ENCODE measurements around the gene HSPA4.
"Not testable (repeated sequence)": the region's sequence is repeated elsewhere in the genome, so short reads cannot be mapped to it uniquely, and the experiment has no call there.

HSPA4 gene

DNA sequence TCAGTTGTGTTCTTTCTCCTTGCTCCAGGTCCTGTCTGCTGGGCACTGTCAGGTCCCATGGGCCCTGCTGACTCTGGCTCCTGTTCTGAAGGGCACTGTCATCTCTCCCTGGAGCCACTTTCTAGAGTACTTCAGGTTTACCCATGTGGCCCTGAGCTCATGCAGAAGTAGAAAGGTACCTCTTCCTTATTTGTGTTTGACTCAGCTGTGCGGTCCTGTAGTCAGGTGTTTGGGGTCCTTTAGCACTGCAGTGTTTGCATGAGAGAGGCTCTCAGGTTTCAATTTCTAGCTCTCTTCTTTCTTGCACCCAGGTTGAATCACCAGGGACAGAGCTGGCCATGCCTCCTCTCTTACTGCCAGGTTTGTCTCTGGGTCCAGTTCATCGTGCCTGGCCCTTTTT lies 71.5 kb downstream of the HSPA4 start:
- DNase-seq (ENCODE audit: low read depth), result no peak

DNA sequence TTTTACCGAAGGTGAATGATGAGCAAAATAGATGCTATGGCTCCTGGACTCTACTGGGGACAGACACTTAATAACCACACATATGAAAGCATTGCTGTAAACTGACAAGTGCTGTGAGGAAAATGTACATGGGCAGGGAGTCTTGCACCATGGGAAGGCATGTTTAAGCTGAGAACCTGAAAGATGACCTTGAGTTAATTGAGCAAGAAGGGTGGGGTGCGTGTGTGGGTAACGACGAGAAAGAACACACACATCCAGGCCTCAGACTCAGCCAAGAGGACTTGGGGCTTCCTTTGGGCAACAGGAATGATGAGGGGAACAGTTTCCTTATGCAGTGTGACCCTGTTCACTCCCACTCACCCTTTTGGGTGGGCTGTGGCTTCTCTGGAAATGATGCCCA lies 73.1 kb downstream of the HSPA4 start:
- no peak for DNase-seq (ENCODE audit: low read depth)

DNA sequence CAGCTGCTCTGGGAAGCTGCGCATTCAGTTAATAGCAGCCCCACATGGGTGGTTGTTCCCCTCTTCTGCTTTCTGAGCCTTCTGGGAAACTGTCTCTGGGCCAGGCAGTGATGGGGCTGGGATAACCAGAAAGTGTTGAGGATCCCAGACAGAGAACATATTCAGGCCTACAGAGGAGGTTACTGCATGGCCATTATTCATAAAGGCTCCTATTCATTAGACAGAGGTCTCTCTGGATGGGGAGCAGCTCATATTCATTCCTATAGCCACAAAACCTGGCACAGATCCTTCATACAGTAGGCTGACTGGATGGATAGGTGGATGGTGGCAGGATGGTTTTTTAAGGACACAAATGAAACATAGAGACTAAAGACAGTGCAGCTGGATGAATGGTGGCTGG lies 76.3 kb downstream of the HSPA4 start:
- no peak for DNase-seq (ENCODE audit: low read depth)

DNA sequence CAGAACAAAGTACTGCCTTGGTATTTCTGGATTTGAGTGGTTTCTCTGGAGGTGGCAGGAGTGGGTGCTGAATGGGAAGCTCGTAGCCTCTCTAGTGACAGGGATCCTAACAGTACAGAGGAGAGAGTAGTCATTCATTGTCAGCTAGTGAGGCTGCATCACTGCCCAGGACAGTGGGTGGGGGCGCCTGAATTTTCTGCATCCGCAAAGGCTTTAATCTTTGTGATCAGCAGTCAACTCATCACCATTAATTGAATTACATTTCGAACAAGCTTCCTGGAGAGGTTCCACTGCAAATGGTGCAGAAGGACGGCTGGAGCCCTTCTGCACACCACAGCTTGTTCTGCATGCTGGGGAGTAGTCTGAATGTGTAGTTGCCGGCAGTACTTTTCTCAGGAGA lies 77.5 kb downstream of the HSPA4 start:
- DNase-seq (ENCODE audit: low read depth), result no peak

DNA sequence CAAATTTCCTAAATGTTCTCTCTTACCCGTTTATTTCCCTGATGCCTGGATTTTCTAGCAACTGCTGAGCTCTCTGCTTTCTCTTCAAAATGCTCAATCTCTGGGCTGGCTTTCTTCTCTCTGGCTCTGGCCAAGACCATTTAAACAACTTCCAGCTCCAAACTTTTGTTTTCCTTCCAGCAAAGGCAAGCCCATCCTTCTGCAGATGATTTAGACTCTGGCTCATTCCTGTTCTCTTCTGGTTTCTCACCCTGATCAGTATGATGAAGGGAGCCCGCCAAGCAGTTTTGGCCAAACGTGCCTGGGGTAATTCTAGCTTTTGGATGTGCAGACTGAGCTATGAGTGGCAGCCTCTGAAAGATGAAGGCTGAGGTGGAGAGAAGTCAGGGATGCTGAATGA lies 78.1 kb downstream of the HSPA4 start:
- DNase-seq (ENCODE audit: low read depth), result no peak

DNA sequence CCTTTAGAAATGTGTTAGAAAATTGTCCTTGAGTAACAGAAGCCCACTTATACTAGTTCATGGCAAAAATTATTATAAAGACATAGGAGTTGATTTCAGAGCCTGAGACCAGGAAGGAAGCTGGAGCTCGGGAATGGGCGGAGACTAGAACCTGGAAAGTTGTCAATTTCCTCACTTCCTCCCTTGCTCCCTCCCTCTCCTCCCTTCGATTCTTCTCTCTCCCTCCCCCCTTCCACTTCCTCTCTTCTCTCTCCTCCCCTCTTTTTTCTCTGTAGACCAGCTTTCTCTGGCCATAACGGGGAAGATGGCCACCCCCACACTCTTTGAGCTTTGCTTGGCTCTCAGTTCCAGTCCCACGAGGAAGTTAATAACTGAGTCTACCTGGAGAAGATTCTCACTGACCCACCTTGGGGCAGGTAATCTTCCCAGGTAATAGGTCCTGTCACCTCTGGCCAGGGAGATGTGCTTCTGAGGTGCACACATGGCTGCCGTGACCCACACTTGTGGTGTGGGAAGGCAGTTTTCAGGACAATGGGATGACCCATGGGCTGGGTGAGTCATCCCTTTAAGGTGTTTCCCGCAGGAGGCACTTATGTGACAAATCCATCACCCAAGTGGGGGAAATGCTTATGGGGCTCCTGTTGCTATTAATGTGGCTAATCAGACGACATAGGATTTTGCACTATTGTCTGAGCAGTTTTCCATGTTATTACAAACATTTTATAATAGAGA lies 78.7 kb downstream of the HSPA4 start:
- no peak for DNase-seq (ENCODE audit: low read depth)

DNA sequence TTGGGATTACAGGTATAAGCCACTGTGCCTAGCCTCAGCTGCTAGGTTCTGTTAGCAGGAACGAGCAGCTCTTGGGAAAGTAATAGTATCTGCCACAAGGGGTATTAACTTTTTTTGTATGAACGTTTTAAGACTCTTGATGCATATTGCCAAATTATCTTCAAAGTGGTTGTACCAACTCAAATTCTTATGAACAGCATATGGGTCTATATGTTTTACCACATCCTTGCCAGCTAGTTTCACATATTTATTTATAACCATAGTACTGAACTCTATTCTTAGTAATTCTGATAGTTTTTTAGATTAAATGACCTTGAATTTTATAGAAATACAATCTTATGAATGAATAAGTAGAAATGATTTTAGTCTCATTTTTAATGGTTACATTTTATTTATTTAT lies 80.9 kb downstream of the HSPA4 start:
- DNase-seq (ENCODE audit: low read depth), result no peak

DNA sequence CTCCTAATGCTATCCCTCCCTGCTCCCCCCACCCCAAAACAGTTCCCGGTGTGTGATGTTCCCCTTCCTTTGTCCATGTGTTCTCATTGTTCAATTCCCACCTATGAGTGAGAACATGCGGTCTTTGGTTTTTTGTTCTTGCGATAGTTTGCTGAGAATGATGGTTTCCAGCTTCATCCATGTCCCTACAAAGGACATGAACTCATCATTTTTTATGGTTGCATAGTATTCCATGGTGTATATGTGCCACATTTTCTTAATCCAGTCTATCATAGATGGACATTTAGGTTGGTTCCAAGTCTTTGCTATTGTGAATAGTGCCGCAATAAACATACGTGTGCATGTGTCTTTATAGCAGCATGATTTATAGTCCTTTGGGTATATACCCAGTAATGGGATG lies 81.4 kb downstream of the HSPA4 start:
- not testable (repeated sequence) for DNase-seq (ENCODE audit: low read depth)

DNA sequence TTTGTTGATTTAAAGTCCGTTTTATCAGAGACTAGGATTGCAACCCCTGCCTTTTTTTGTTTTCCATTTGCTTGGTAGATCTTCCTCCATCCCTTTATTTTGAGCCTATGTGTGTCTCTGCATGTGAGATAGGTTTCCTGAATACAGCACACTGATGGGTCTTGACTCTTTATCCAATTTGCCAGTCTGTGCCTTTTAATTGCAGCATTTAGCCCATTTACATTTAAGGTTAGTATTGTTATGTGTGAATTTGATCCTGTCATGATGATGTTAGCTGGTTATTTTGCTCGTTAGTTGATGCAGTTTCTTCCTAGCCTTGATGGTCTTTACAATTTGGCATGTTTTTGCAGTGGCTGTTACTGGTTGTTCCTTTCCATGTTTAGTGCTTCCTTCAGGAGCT lies 85.1 kb downstream of the HSPA4 start:
- DNase-seq (ENCODE audit: low read depth), result not testable (repeated sequence)

DNA sequence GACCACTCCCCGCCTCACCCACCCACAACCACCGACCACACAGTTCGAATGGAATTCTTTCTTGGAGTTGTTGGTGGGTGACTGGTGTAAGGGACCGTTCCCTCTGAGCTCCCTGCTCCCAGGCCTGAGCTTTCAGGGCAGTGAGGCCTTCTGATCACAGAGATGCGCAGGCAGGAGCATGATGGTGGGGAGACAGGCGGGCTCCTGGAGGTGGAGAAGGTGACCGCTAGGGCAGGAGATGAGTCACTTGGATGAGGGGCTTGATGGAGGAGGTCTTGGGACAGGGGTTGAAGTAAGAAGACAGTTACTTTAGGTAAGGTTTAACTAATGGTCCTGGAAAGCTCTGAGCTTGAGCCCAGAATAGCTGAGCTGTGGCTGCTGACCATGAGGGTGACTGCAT lies 88.5 kb downstream of the HSPA4 start:
- DNase-seq (ENCODE audit: low read depth), result no peak

DNA sequence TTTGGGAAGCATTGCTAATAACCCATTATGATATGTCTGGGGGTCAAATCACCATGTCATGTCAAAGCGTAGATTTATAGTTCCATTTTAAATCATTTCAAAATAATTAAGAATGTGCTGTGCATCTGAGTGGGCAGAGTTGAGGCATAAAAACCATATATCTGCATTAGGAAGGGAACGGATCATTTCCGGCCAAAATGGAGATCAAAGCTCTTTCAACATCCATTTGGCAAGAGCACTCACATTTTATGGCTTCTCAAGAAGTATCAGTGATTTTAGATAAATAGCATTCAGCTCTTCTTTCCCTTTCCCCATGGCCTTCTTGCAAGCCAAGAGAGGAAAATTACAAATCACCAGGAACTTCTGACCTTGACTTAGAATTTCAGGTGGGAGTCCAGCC lies 89.9 kb downstream of the HSPA4 start:
- no peak for DNase-seq (ENCODE audit: low read depth)

DNA sequence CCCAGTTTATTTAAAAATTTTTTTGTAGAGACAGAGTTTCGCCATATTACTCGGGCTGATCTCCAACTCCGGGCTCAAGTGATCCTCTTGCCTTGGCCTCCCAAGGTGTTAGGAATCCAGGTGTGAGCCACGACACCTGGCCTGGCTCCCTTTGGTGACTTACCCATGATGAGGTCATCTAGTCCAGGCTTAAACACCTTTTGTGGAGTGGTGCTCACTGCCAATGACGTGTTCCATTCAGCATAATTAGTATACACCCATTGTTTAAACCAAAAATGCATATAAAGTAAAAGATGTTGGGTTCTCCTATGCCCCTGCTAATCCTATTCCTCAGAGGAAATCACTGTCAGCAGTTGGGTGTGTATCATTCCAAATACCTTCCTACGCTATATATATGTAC lies 91.0 kb downstream of the HSPA4 start:
- no peak for DNase-seq (ENCODE audit: low read depth)

DNA sequence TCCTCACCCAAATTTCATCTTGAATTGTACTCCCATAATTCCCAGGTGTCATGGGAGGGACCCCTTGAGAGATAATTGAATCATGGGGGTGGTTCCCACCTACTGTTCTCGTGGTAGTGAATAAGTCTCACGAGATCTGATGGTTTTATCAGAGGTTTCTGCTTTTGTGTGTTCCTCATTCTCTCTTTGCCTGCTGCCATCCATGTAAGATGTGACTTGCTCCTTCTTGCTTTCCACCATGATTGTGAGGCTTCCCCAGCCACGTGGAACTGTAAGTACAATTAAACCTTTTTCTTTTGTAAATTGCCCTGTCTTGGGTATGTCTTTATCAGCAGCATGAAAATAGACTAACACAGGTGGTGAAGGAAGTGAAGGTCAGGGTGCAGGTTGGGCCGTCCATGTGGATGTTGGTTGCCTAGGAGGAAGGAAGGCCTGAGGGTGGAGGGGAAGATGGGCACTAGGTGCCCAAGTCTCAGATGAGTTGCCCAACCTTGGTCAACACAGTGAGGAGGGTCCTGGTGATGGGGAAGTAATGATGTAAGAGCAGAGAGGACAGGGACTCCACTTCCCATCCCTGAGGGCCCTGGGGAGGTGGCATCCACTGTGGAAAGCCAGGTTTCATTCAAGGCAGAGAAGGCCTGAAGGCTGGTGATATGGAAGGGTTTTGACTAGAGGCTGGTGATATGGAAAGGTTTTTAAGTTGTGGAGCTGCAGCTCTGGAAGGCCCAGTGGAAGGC lies 92.6 kb downstream of the HSPA4 start:
- DNase-seq (ENCODE audit: low read depth), result no peak

DNA sequence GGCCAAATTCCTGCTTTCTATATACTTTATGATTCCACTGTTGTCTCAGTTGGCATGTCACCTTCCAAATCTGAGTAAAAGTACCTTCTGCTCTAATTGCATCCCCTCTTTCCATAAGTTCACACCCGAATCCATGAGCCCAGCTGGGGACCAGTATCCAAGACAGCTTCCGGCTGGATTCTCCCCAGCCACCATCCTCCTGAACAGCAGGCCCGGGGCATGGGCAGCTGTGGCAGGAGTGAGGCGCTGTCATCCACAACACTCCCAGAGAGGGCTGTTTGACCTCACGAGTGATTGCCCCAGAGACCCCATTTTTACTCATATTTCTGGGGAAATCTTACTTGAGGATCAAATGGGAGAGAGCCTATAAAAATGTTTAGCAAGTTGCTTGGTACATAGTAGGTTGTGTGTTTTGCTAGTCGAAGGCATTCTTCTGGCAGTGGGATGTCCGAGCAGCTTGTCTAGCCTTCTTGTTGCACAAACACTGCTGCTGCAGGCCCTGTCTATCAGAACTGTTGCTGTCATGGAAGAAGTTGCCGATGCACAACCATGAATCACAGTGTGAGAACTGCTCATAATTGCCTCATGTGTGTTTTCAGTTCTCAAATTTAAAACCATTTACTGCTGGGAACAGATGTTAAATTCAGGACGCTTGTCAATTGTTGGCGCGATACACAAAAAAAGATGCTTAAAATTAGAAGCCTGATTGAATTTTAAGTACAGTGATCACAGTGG lies 93.8 kb downstream of the HSPA4 start:
- DNase-seq (ENCODE audit: low read depth), result no peak

DNA sequence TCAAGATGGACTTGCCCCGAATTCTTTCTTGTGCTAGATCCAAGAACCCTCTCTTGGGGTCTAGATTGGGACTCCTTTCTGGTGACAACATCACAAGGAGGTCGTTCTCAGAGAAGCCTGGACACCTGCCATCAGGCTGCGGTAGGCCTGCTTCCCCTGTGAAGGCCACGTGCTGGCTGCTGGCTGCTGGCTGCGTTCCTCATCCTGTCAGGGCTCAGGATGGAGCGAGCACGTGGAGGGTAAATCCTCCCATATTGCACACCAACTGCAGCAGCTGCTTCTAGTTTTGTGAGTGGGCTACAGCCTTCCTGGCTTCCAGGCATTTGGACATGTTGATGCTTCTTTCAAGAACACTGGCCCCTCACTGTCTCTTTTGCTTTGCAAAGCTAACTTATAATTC lies 95.6 kb downstream of the HSPA4 start:
- no peak for DNase-seq (ENCODE audit: low read depth)

DNA sequence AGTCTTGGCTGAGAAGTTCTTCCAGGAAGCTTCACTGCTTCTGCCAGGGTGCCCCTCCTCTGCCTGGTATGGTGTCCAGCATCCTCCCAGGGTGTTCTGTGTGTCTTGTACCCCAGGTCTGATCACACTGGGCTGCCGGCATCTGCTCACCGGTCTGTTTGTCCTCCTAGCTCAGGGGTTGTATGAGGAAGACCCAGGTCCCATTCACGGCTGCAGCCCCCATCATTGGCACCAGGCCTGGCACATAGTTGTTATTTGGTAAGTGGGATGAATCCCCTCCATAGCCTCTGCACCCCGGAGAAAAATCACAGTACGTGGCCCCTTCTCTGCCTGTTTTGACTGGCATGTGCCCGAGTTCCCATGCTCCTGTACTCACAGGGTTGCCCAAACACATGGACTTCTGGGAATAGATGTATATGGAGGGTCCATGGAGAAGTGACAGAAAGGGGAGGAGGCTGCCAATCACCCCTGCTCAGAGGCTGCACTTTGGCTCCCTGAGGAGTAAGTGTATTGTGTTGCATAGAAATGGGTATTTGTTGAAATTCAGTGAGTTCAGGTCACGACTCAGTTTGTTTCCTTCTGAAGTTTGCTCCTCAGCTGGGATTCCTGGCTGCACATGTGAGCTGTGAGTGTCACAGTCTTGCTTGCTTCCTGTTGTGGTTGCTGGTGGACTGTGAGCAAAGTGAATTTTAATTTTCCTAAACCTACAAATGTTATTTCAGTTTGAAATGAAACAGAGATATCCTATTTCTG lies 96.2 kb downstream of the HSPA4 start:
- DNase-seq (ENCODE audit: low read depth), result no peak

DNA sequence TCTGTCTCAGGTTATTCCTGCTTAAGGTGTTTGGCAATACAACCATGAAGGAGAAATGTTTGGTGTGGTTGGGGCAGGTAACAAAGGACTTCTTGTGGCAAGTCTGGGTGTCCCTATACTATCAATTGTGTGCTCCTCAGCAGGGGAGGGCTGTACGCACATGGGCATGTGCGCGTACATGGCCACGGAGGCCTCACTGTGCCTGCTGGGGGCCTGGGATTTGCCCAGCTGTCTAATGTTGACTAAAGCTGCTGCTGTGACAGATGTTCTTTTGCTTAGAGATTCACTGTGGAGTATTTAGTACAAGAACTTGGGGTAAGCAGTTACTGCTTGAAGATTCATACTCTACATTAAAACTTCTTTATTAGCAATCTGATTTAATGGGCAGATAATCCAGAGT lies 97.5 kb downstream of the HSPA4 start:
- no peak for DNase-seq (ENCODE audit: low read depth)

DNA sequence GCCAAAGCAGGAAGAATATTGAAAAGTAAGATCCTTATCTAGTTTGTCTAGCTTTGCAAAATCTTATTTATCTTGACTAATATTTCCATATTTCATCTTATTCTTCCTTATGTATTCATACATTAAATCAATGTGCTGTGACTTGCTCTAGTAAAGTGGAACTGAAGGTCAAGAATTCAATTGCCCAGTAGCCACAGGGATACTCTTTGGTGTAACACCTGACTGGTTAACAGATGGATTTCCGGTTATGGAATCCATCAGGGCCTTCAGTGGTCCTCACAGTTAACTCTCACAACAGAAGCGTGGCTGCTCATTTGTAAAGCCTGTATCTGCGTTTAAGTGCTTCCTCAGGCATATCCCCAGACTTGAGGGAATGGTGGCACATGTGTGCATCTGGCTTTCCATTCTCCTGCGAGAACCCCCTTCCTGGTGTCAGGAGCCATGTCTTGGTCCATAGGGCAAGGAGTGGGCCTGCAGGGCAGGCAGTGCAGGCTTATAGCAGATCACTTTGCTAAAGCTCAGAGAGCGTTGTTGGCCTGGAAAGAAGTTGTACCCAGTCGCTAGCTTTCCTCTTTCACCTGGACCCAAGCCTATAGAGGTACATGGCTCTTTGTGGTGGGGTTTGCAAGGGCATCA lies 99.2 kb downstream of the HSPA4 start:
- no peak for DNase-seq (ENCODE audit: low read depth)

DNA sequence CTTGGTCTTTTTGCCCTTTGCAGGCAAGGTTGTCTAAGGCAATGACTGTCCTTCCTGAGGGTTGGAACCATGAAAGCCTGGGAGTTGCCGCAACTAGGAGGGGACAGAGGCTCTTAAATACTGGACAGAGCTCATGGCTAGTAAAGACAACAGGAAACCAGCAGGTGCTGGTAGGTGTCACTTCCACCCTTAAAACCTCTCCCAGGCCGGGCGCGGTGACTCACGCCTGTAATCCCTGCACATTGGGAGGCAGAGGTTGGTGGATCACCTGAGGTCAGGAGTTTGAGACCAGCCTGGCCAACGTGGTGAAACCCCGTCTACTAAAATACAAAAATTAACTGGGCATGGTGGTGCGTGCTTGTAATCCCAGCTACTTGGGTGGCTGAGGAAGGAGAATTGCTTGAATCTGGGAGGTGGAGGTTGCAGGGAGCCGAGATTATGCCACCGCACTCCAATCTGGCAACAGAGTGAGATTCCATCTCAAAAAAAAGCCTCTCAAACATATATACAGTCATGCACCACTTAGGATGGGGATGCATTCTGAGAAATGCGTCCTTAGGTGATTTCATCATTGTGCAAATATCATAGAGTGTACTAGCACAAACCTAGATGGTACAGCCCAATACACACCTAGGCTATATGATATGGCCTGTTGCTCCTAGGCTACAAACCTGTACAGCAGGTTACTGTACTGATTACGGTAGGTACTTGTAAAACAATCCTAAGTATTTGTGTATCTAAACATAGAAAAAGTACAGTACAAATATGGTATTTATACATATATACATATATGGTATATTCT lies 102.7 kb downstream of the HSPA4 start:
- no peak for DNase-seq (ENCODE audit: low read depth)

DNA sequence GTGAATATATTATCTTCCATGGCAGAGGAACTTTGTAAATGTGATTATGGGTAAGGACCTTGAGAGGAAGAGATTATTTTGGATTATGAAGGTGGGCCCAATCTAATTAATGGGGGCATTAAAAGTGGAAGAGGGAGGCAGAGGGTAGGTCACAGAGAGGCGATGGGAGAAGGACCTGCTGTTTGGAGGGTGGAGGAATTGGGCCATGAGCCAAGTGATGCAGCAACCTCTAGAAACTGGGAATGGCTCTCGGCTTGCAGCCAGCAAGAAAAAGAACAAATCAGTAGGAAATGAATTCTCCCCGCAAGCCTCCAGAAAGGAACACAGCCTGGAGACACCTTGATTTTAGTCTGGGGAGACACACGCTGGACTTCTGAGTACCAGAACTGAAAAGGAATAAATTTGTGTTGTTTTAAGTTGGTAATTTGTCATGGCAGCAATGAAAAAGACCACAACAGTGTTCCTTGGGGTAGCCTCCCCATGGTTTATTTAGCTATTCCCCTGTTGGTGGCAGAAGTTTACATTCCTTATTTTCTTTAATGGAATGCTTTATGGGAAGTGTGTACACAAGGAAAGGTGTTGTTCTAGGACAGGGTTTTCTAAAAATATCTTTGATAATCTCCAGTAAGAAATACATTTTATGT lies 103.6 kb downstream of the HSPA4 start:
- no peak for DNase-seq (ENCODE audit: low read depth)
